T-helper 2 cell treated with Interferon-gamma antibody and Interleukin-4, amounts not matched to agents 100 ng/mL and 5 ng/mL, for 36 hours (primary cell): ENCODE results near the gene ARHGEF28. TPM values are rescaled to one million over a fixed set of nuclear protein-coding genes. Genes with fewer than 3 reads are reported as not detected.

Experiments
- intact Hi-C: fragments of 100-400 bp; cut with micrococcal nuclease; formaldehyde crosslinking; loops from one replicate; pipeline ENCODE4 v1.15.1; 2023
- total RNA-seq: library from RNA; stranded (reverse); gene quantifications from 2 replicates; pipeline ENCODE4 v1.2.3, GENCODE V29; 2022

ARHGEF28 gene
- total RNA-seq, 1 donor from 2014 or later, result not detected

GRCh38 chr5:73812457-73812856, 186.5 kb downstream of the ARHGEF28 start:
- intact Hi-C loops, result no loop called here

GRCh38 chr5:73812962-73813588, 187.1 kb downstream of the ARHGEF28 start:
- intact Hi-C loops, result no loop called here

GRCh38 chr5:73814233-73814846, 188.3 kb downstream of the ARHGEF28 start:
- intact Hi-C loops, result no loop called here

- intact Hi-C loops, result no loop called here
These were observed 189.6 kb downstream of the ARHGEF28 start for GRCh38 chr5:73815631-73816030.

GRCh38 chr5:73816656-73817420, 190.8 kb downstream of the ARHGEF28 start:
- intact Hi-C loops, result no loop called here

- intact Hi-C loops, result no loop called here
These were observed 192.4 kb downstream of the ARHGEF28 start for GRCh38 chr5:73818357-73818756.

GRCh38 chr5:73820326-73820725, 194.3 kb downstream of the ARHGEF28 start:
- intact Hi-C loops, result no loop called here

- intact Hi-C loops, result no loop called here
These were observed 195.0 kb downstream of the ARHGEF28 start for GRCh38 chr5:73821003-73821402.

- intact Hi-C loops, result no loop called here
These were observed 196.4 kb downstream of the ARHGEF28 start for GRCh38 chr5:73822278-73822988.

GRCh38 chr5:73822989-73823339, 197.0 kb downstream of the ARHGEF28 start:
- intact Hi-C loops, result no loop called here

- intact Hi-C loops, result no loop called here
These were observed 197.5 kb downstream of the ARHGEF28 start for GRCh38 chr5:73823508-73823925.

GRCh38 chr5:73825199-73825598, 199.2 kb downstream of the ARHGEF28 start:
- intact Hi-C loops, result no loop called here

GRCh38 chr5:73825736-73826135, 199.7 kb downstream of the ARHGEF28 start:
- intact Hi-C loops, result no loop called here

- intact Hi-C loops, result no loop called here
These were observed 200.5 kb downstream of the ARHGEF28 start for GRCh38 chr5:73826301-73827105.

- intact Hi-C loops, result no loop called here
These were observed 201.1 kb downstream of the ARHGEF28 start for GRCh38 chr5:73827106-73827450.

GRCh38 chr5:73828465-73828864, 202.5 kb downstream of the ARHGEF28 start:
- intact Hi-C loops, result no loop called here

- intact Hi-C loops, result no loop called here
These were observed 204.7 kb downstream of the ARHGEF28 start for GRCh38 chr5:73830646-73831045.

GRCh38 chr5:73831066-73831465, 205.1 kb downstream of the ARHGEF28 start:
- intact Hi-C loops, result no loop called here

GRCh38 chr5:73834693-73835092, 208.7 kb downstream of the ARHGEF28 start:
- intact Hi-C loops, result no loop called here

- intact Hi-C loops, result no loop called here
These were observed 209.7 kb downstream of the ARHGEF28 start for GRCh38 chr5:73835726-73836125.

GRCh38 chr5:73836607-73837006, 210.6 kb downstream of the ARHGEF28 start:
- intact Hi-C loops, result no loop called here
